Measurements from ENCODE around the gene EDDM13.

EDDM13 gene

DNA sequence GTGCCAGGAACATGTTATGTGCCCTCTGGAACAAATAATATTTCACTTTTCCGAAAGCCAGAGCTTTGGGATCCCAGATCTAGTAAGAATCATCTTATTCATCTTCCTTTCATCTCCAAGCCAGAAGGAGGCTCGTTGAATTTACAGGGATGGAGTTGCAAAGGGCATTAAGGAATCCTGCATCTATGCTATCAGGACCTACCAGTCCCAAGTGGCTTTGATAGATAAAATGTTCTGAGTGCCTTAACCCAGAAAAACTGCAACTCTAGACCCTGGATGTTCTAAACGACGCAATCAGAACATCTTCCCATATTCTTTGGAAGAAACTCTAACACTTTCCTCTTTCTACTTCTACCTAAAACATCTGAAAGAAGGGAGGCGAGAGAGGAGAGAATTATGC, 9.2 kb upstream of the EDDM13 start:
- H3K27me3 ChIP-seq (ENCODE audit: control insufficient read depth, insufficient read depth, low read length), result no peaks in the 10 kb centered on the region
- no peak overlapping the region for H3K4me3 ChIP-seq (ENCODE audit: low read length)
- H3K4me1 ChIP-seq (ENCODE audit: control insufficient read depth, insufficient read depth, low read length), result no peaks in the 10 kb centered on the region
- H3K36me3 ChIP-seq (ENCODE audit: insufficient read depth, low read length), result no peaks in the 10 kb centered on the region
- no peaks in the 10 kb centered on the region for H3K9me3 ChIP-seq (replicated peaks; ENCODE audit: low read length)
- no peak overlapping the region for H3K4me2 ChIP-seq (ENCODE audit: low read length)
- no peak overlapping the region for H3K9ac ChIP-seq (ENCODE audit: low read depth, low read length)

DNA sequence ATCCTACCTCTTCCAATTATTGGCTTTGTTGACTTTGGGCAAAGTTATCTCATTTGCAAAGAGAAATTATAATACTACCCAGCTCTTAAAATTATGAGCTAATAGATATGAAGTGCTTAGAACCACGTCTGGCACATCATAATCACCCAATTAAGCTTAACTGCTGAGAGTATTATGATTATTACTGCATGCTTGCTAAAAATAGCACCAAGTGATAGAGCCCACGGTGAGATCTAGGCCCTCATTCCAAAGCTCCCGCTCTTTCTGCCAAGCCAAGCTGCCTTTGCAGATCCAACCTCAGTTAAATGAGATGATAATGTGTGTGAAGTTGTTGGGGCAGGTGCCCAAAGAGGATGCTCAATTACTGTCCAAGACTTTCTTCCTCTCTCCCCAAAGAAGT, 6.5 kb upstream of the EDDM13 start:
- Histone ChIP-seq H3K4me1 (ENCODE audit: control insufficient read depth, insufficient read depth, low read length) (no peaks in the 10 kb centered on the region), H3K9me3 (replicated peaks; ENCODE audit: low read length) (no peaks in the 10 kb centered on the region), H3K4me2 (ENCODE audit: low read length) (no peak overlapping the region), H3K36me3 (ENCODE audit: insufficient read depth, low read length) (no peaks in the 10 kb centered on the region), H3K27me3 (ENCODE audit: control insufficient read depth, insufficient read depth, low read length) (no peaks in the 10 kb centered on the region), H3K4me3 (ENCODE audit: low read length) (no peak overlapping the region), H3K9ac (ENCODE audit: low read depth, low read length) (no peak overlapping the region)

DNA sequence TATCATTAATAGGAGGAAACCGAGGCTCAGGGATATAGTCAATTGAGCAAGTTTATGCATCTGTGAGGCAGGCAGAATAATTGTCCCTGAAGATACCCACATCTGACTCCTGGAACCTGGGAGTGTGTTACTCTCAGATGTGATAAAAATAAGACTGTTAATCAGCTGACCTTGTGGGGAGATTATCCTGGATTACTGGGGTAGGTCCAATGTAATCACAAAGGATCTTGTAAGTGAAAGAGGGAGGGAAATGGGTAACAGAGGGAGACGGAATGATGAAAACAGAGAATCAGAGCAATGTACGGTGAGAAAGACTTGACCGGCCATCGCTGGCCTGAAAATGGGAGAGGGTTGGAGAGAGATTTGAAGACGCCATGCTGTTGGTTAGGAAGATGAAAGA, 3.2 kb upstream of the EDDM13 start:
- no peaks in the 10 kb centered on the region for H3K9me3 ChIP-seq (replicated peaks; ENCODE audit: low read length)
- H3K27me3 ChIP-seq (ENCODE audit: control insufficient read depth, insufficient read depth, low read length), result no peaks in the 10 kb centered on the region
- H3K9ac ChIP-seq (ENCODE audit: low read depth, low read length), result no peak overlapping the region
- H3K4me1 ChIP-seq (ENCODE audit: control insufficient read depth, insufficient read depth, low read length), result peaks cover 13% of the 10 kb centered on the region
- H3K36me3 ChIP-seq (ENCODE audit: insufficient read depth, low read length), result no peaks in the 10 kb centered on the region
- H3K4me3 ChIP-seq (ENCODE audit: low read length), result no peak overlapping the region
- H3K4me2 ChIP-seq (ENCODE audit: low read length), result no peak overlapping the region

DNA sequence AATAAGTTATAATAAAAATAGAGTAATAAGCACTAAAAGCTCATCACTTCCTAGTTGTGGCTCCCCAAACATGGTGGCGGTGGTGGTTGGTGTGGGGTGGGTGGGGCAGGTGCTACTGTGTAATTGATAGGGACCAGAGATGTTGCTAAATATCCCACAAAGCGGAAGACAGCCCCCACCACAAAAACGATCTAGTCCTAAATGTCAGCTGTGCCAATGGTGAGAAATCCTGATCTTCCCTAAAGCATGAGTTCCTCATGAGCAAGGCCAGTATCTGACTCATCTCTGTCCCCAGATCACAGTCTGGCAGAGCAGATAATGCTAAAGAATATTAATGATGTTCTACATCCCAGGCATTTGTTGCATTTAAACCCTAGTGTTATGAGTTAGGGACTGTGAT, 1.9 kb upstream of the EDDM13 start:
- no peaks in the 10 kb centered on the region for H3K27me3 ChIP-seq (ENCODE audit: control insufficient read depth, insufficient read depth, low read length)
- no peak overlapping the region for H3K9ac ChIP-seq (ENCODE audit: low read depth, low read length)
- no peaks in the 10 kb centered on the region for H3K36me3 ChIP-seq (ENCODE audit: insufficient read depth, low read length)
- H3K4me3 ChIP-seq (ENCODE audit: low read length), result no peak overlapping the region
- H3K9me3 ChIP-seq (replicated peaks; ENCODE audit: low read length), result no peaks in the 10 kb centered on the region
- H3K4me2 ChIP-seq (ENCODE audit: low read length), result no peak overlapping the region
- peaks cover 13% of the 10 kb centered on the region for H3K4me1 ChIP-seq (ENCODE audit: control insufficient read depth, insufficient read depth, low read length)

DNA sequence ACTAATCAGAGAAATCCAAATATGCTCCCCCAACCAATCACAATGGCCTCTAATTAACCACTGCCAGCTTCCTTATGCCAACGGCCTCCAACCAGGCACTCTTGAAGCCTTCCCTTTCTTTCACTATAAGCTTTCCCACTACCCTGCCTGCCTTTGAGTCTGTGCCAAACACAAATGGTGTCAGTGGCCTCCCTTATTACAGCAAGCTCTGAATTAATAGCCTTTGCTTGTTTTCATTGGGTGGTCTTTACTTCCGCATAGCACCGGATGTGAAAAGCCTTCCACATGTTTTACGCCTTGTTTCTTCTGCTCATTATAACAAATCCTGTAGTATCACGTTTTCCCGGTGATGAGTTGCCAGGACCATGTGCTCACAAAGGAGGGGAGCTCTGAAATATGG, 1.4 kb upstream of the EDDM13 start:
- no peak overlapping the region for H3K9ac ChIP-seq (ENCODE audit: low read depth, low read length)
- no peaks in the 10 kb centered on the region for H3K9me3 ChIP-seq (replicated peaks; ENCODE audit: low read length)
- H3K4me2 ChIP-seq (ENCODE audit: low read length), result no peak overlapping the region
- H3K27me3 ChIP-seq (ENCODE audit: control insufficient read depth, insufficient read depth, low read length), result no peaks in the 10 kb centered on the region
- no peak overlapping the region for H3K4me3 ChIP-seq (ENCODE audit: low read length)
- peaks cover 13% of the 10 kb centered on the region for H3K4me1 ChIP-seq (ENCODE audit: control insufficient read depth, insufficient read depth, low read length)
- no peaks in the 10 kb centered on the region for H3K36me3 ChIP-seq (ENCODE audit: insufficient read depth, low read length)

DNA sequence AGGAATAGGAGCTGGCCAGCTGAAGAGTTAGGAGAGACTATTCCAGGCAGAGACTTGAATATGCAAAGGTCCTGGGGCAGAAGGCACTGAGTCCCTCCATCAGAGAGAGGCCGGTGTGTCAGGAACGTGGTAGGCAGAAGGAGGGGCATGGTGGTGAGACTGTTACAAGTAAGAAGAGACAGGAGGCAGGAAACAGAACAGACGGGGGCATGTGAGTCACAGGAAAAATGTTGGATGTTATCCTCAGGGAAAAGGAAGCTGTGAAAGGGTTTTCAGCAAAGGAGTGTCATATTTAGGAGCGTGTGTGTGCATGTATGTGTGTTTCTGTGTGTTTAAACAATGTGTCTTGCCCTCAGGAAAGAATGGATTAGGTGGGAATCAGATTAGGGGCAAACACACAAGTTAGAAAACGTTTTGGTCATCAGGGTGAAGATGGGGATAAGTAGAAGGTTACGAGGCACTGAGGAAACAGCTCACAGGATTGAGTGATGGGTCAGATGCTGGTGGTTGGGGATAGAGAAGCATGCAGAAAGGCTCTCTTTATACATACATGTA, 1.1 kb downstream of the EDDM13 start:
- Histone ChIP-seq H3K4me3 (ENCODE audit: low read length) (no peak overlapping the region), H3K27me3 (ENCODE audit: control insufficient read depth, insufficient read depth, low read length) (no peaks in the 10 kb centered on the region), H3K9me3 (replicated peaks; ENCODE audit: low read length) (no peaks in the 10 kb centered on the region), H3K4me1 (ENCODE audit: control insufficient read depth, insufficient read depth, low read length) (peaks cover 13% of the 10 kb centered on the region), H3K9ac (ENCODE audit: low read depth, low read length) (no peak overlapping the region), H3K36me3 (ENCODE audit: insufficient read depth, low read length) (no peaks in the 10 kb centered on the region), H3K4me2 (ENCODE audit: low read length) (no peak overlapping the region)

DNA sequence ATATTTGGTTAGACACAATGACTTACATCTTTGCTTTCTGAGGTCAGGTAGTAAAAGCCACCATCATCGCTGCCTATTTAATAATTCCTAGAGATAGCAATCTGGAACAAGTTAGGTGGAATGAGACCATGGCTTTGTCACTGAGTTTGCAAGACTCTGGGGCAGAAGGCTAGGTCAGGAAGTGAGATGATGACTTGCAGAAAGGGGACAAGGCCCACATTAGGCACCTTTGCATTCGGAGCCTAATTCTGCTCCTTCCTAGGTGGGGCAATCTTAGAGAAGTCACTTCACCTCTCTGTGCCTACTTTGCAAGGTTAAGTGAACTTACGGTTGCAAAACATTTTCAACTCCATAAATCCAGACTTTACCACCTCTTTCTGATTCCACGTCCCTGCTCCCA, 10.3 kb downstream of the EDDM13 start:
- no peaks in the 10 kb centered on the region for H3K27me3 ChIP-seq (ENCODE audit: control insufficient read depth, insufficient read depth, low read length)
- H3K4me3 ChIP-seq (ENCODE audit: low read length), result no peak overlapping the region
- no peak overlapping the region for H3K9ac ChIP-seq (ENCODE audit: low read depth, low read length)
- no peaks in the 10 kb centered on the region for H3K36me3 ChIP-seq (ENCODE audit: insufficient read depth, low read length)
- H3K4me2 ChIP-seq (ENCODE audit: low read length), result no peak overlapping the region
- no peaks in the 10 kb centered on the region for H3K4me1 ChIP-seq (ENCODE audit: control insufficient read depth, insufficient read depth, low read length)
- H3K9me3 ChIP-seq (replicated peaks; ENCODE audit: low read length), result no peaks in the 10 kb centered on the region

DNA sequence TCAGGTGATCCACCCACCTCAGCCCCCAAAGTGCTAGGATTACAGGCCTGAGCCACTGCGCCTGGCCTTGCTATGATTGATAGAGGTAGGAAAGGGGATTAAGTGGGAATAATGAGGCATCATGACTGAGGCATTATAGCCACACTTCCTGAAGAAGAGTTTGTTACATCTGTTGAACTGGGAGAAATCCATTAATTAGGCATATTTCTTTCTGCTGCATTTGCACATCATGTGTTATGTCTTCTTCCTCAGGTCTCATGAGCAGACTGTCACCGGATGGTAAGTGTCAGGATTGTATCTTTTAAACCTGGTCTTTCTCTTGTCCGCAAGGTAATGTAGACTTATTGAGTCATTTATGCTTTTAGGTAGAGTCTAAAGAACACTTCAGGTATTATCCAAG, 12.2 kb downstream of the EDDM13 start:
- Histone ChIP-seq H3K27me3 (ENCODE audit: control insufficient read depth, insufficient read depth, low read length) (no peaks in the 10 kb centered on the region), H3K4me2 (ENCODE audit: low read length) (no peak overlapping the region), H3K9me3 (replicated peaks; ENCODE audit: low read length) (no peaks in the 10 kb centered on the region), H3K4me1 (ENCODE audit: control insufficient read depth, insufficient read depth, low read length) (no peaks in the 10 kb centered on the region), H3K36me3 (ENCODE audit: insufficient read depth, low read length) (no peaks in the 10 kb centered on the region), H3K9ac (ENCODE audit: low read depth, low read length) (no peak overlapping the region), H3K4me3 (ENCODE audit: low read length) (no peak overlapping the region)

DNA sequence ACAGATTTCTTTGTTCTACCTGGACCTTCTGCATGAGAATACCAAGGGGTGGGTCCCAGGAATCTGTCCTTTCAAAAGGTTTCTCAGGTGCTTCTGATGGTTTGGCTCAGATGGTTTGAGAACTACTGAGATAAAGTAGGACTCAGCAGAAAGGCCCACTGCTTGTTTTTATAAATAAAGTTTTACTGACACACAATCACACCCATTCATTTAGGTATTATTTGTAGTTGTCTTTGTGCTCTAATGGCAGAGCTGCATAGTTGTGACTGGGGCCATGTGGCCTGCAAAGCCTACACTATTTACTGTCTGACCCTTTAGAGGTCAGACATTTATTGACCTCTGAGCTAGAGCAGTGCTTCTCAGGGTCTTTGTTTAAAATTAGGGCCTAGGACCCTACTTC, 17.6 kb downstream of the EDDM13 start:
- Histone ChIP-seq H3K27me3 (ENCODE audit: control insufficient read depth, insufficient read depth, low read length) (no peaks in the 10 kb centered on the region), H3K9ac (ENCODE audit: low read depth, low read length) (no peak overlapping the region), H3K4me2 (ENCODE audit: low read length) (no peak overlapping the region), H3K9me3 (replicated peaks; ENCODE audit: low read length) (no peaks in the 10 kb centered on the region), H3K36me3 (ENCODE audit: insufficient read depth, low read length) (no peaks in the 10 kb centered on the region), H3K4me3 (ENCODE audit: low read length) (no peak overlapping the region), H3K4me1 (ENCODE audit: control insufficient read depth, insufficient read depth, low read length) (no peaks in the 10 kb centered on the region)

DNA sequence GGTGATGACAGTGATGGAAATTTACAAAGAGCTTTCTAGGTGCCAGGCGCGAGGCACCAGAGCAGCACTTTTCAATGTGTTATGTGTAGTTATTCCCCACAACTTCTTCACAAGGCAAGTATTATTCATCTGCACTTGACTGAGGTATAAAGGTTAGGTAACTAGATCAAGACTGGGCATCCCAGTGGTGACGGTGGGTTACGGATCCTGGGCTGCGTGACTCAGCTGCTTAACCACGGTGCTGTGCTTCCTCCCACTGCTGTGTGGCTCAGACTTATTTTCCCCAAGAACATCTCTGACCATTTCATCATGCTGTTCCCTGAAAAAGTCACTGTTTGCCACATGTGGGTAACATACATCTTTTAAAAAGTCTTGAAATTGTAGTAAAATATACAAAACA, 19.3 kb downstream of the EDDM13 start:
- H3K27me3 ChIP-seq (ENCODE audit: control insufficient read depth, insufficient read depth, low read length), result no peaks in the 10 kb centered on the region
- H3K4me2 ChIP-seq (ENCODE audit: low read length), result no peak overlapping the region
- no peaks in the 10 kb centered on the region for H3K36me3 ChIP-seq (ENCODE audit: insufficient read depth, low read length)
- no peaks in the 10 kb centered on the region for H3K9me3 ChIP-seq (replicated peaks; ENCODE audit: low read length)
- no peaks in the 10 kb centered on the region for H3K4me1 ChIP-seq (ENCODE audit: control insufficient read depth, insufficient read depth, low read length)
- no peak overlapping the region for H3K9ac ChIP-seq (ENCODE audit: low read depth, low read length)
- no peak overlapping the region for H3K4me3 ChIP-seq (ENCODE audit: low read length)

DNA sequence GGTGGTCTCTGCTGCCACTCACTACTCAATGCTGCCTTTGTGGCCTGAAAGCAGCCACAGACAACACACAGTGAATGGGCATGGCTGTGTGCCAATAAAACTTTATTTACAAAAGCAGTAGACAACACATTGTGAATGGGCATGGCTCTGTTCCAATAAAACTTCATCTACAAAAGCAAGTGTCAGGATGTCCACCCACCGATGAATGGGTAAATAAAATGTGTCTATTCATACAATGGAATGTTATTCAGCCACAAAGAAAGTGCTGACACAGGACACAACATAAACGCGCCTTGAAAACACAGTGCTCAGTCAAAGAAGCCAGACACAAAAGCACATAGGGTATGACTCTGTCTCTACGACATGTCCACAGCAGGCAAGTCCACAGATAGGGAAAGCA, 22.0 kb downstream of the EDDM13 start:
- Histone ChIP-seq H3K4me3 (ENCODE audit: low read length) (no peak overlapping the region), H3K4me1 (ENCODE audit: control insufficient read depth, insufficient read depth, low read length) (no peaks in the 10 kb centered on the region), H3K27me3 (ENCODE audit: control insufficient read depth, insufficient read depth, low read length) (no peaks in the 10 kb centered on the region), H3K9ac (ENCODE audit: low read depth, low read length) (no peak overlapping the region), H3K36me3 (ENCODE audit: insufficient read depth, low read length) (no peaks in the 10 kb centered on the region), H3K9me3 (replicated peaks; ENCODE audit: low read length) (no peaks in the 10 kb centered on the region), H3K4me2 (ENCODE audit: low read length) (no peak overlapping the region)

DNA sequence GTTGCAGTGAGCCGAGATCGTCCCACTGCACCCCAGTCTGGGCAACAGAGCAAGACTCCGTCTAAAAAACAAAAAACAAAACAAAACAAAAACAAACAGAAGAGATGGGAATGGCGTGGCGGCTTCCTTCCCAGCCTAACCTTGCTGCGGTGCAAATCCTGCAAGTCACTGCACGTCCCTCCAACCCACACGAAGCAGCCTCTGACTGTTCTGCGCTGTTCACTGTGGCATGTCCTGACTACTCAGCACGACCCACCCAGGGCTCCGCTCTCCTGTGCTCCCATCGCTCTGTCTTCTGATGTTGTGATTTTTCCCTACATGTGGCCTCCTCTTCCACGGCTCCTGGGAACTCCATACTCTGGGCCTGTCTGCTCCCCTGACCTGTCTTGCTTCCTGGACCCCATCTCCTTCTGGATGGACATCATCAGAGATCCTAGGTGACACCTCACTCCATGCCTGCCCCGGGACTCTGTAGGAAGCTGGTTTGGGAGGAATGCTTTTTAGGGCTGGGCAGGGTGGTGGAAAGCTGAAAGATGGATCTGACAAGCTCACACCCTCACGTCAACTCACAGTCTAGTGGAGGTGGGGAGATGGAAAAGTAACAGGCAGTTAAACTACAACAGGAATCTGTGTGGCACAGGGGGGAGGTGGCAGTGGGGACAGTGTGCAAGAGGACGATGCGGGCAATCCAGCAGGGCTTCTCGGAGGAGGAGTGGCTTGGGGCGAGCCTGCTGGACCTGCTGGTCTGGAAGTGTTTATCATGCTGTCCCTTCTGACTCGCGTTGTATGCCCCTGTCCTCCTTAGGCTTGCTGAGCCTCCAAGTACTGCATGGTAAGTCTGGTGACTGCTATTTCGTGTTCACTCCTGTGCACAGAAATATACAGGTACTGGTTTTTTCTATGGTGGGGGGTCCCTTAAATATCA, 23.2 kb downstream of the EDDM13 start:
- no peaks in the 10 kb centered on the region for H3K36me3 ChIP-seq (ENCODE audit: insufficient read depth, low read length)

More for the DNA sequence above, 23.2 kb downstream of the EDDM13 start:
- Histone ChIP-seq H3K4me1 (ENCODE audit: control insufficient read depth, insufficient read depth, low read length) (no peaks in the 10 kb centered on the region), H3K9me3 (replicated peaks; ENCODE audit: low read length) (no peaks in the 10 kb centered on the region), H3K4me2 (ENCODE audit: low read length) (no peak overlapping the region), H3K9ac (ENCODE audit: low read depth, low read length) (no peak overlapping the region), H3K27me3 (ENCODE audit: control insufficient read depth, insufficient read depth, low read length) (no peaks in the 10 kb centered on the region), H3K4me3 (ENCODE audit: low read length) (no peak overlapping the region)

All from skeletal muscle satellite cell (primary cell).